Esophagus muscularis mucosa (tissue), 4 donors: ENCODE results near the gene PDE8A. TPM values are rescaled to one million over a fixed set of nuclear protein-coding genes. Genes with fewer than 3 reads are reported as not detected.

Source experiments
- DNase-seq: peaks from one replicate; pipeline ENCODE4 v3.0.0-alpha.2; 2017; ENCODE audit errors: extremely low spot score
- H3K27ac ChIP-seq, 4 donors: fragments of 200-600 bp; sonication (generic); replicated peaks in 1 of 4; 1 replicate in 3 of 4; 2 replicates in 1 of 4; pipeline ENCODE4 v1.5.1; 2016 to 2019; ENCODE audit warnings: mild to moderate bottlenecking in 1 of 4
- H3K27me3 ChIP-seq, 4 donors: fragments of 200-600 bp; sonication (generic); one replicate each; pipeline versions ENCODE4 v1.5.1 to v1.6.0; 2016 to 2019
- H3K36me3 ChIP-seq, 4 donors: fragments of 200-600 bp; sonication (generic); one replicate each; pipeline ENCODE4 v1.5.1; 2016 to 2019
- H3K4me1 ChIP-seq, 4 donors: fragments of 200-600 bp; sonication (generic); one replicate each; pipeline ENCODE4 v1.5.1; 2016 to 2019
- H3K4me3 ChIP-seq, 4 donors: fragments of 200-600 bp; sonication (generic); 1 replicate in 2 of 4; 2 replicates in 2 of 4; pipeline ENCODE4 v1.5.1; 2016 to 2019; ENCODE audit warnings: mild to moderate bottlenecking in 4 of 4, moderate library complexity in 1 of 4
- H3K9me3 ChIP-seq, 4 donors: fragments of 200-600 bp; sonication (generic); 1 replicate in 3 of 4; 2 replicates in 1 of 4; pipeline ENCODE4 v1.5.1; 2016 to 2019
- EP300 ChIP-seq: sonication (generic); formaldehyde crosslinking; IDR thresholded peaks from one replicate; pipeline ENCODE4 v1.6.1; 2017; ENCODE audit warnings: antibody characterized with exemption
- POLR2A ChIP-seq: fragments of 450-650 bp; IDR thresholded peaks from one replicate; pipeline ENCODE4 v1.6.1; 2017; ENCODE audit warnings: antibody characterized with exemption, moderate library complexity, mild to moderate bottlenecking, low read depth
- POLR2AphosphoS5 ChIP-seq, 2 donors: sonication (generic); formaldehyde crosslinking; IDR thresholded peaks; one replicate each; pipeline ENCODE4 v1.6.1; 2017; ENCODE audit warnings: antibody characterized with exemption in 2 of 2
- WGBS: methylation state at CpG from one replicate; pipeline ENCODE4 v1.1.5; 2018; 5-methylcytosine and 5-hydroxymethylcytosine counted together
- intact Hi-C: fragments of 100-400 bp; cut with DNase I; formaldehyde crosslinking; loops from one replicate; pipeline ENCODE4 v1.15.1; 2023
- total RNA-seq, 4 donors: library from RNA; depleted of rRNA; stranded (reverse); fragments of >200 nt; gene quantifications; one replicate each; pipeline versions ENCODE4 v1.1.0 to v1.2.1, GENCODE V29; 2016
- TF ChIP-seq, protein P1 (sequence below), 3 experiments: fragments of 200-600 bp in 2 of 3; fragments of 450-650 bp in 1 of 3; sonication (generic) in 2 of 3; IDR thresholded peaks; one replicate each; pipeline ENCODE4 v1.5.1; 2017 to 2019; ENCODE audit warnings: antibody characterized with exemption in 3 of 3, mild to moderate bottlenecking in 2 of 3, moderate library complexity in 1 of 3

PDE8A gene
- total RNA-seq, 4 donors from 2014 or later: 31.6 to 36.1 (median 32.5) TPM

DNA sequence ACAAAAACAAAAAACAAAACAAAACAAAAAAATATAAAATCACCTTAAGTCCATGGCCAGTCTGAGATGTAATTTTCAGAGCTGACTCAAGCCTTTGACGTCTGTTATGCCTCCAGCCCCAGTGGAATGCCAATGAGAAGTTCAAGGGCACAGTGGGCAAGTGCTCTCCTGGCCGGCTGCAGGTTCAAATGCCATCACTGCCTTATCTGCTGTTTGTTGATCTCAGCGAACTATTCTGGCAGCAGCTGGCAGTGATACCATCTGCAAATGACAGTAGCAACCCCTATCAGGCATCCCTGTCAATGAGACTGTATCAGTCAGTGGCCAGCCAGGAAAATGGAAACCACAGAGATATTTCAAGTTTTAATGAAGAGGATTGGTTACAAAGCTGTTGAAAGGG is 10.8 kb upstream of the PDE8A start:
- no peaks in the 10 kb centered on the region for H3K36me3 ChIP-seq
- no peaks in the 10 kb centered on the region for H3K9me3 ChIP-seq
- no peaks in the 10 kb centered on the region for H3K4me1 ChIP-seq
- WGBS: 77% methylated on average over 3 of the region's 3 CpGs
- H3K27ac ChIP-seq: no peak overlapping the region
- no peak overlapping the region for H3K4me3 ChIP-seq
- TF ChIP-seq POLR2AphosphoS5 (IDR thresholded peaks at IDR 0.05): no peak
- TF ChIP-seq, protein P1, sequence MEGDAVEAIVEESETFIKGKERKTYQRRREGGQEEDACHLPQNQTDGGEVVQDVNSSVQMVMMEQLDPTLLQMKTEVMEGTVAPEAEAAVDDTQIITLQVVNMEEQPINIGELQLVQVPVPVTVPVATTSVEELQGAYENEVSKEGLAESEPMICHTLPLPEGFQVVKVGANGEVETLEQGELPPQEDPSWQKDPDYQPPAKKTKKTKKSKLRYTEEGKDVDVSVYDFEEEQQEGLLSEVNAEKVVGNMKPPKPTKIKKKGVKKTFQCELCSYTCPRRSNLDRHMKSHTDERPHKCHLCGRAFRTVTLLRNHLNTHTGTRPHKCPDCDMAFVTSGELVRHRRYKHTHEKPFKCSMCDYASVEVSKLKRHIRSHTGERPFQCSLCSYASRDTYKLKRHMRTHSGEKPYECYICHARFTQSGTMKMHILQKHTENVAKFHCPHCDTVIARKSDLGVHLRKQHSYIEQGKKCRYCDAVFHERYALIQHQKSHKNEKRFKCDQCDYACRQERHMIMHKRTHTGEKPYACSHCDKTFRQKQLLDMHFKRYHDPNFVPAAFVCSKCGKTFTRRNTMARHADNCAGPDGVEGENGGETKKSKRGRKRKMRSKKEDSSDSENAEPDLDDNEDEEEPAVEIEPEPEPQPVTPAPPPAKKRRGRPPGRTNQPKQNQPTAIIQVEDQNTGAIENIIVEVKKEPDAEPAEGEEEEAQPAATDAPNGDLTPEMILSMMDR (IDR thresholded peaks at IDR 0.05): no peak
- no peak for TF ChIP-seq EP300
- no peak for TF ChIP-seq POLR2A
- intact Hi-C loops: no loop called here
- DNase-seq: no peak
- no peaks in the 10 kb centered on the region for H3K27me3 ChIP-seq

DNA sequence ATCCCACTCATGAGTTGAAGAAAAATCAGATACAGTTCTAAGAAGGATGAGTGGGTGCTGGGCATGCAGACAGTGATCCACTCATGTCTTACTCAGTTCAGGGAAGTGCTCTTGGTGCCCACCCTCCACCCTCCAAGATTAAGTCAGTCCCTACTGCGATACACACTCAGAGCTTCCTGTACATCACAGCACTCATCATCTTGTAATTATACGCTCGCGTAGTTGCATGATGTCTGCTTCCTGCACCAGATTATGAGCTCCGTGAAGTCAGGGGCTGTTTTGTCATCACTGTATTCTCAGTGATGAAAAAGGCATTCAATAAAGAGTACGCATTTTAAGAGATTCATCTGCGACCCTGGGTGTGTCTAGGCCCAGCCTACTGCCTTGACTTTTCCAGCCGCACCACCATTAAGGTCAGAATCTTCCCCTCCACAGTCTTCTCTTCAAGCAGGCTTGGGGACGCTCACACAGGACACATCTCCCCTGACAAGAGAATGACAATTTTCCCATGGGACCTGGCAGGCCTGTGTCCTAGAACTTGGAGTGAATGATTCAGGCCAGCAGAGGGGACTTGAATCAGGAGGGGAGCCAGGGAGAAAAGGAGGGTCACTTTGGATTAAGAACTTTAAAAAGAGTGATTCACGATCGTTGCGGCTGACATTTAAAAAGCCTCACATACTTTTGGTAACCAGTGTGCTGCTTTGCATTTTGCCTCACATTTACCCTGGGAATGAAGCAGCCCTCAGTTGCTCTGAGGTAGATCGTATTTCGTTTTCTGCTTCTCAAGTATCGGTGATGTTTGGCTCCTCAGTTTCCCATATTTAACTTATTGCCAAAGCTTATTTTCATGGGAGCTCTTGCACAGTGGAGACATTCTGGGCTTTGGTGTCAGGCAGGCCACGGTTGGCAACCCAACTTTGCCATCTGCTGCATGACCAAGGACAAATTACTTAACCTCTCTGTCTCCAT is 7.9 kb upstream of the PDE8A start:
- H3K4me1 ChIP-seq: no peaks in the 10 kb centered on the region
- H3K9me3 ChIP-seq: no peaks in the 10 kb centered on the region
- H3K27me3 ChIP-seq: no peaks in the 10 kb centered on the region
- no peak for TF ChIP-seq POLR2A
- TF ChIP-seq, protein P1 (IDR thresholded peaks at IDR 0.05): no peak
- TF ChIP-seq POLR2AphosphoS5 (IDR thresholded peaks at IDR 0.05): no peak
- no peak for TF ChIP-seq EP300
- H3K27ac ChIP-seq: no peak overlapping the region
- 87% methylated on average over 16 of the region's 16 CpGs for WGBS
- no peaks in the 10 kb centered on the region for H3K36me3 ChIP-seq
- H3K4me3 ChIP-seq: no peak overlapping the region
- intact Hi-C loops: no loop called here
- DNase-seq: no peak

DNA sequence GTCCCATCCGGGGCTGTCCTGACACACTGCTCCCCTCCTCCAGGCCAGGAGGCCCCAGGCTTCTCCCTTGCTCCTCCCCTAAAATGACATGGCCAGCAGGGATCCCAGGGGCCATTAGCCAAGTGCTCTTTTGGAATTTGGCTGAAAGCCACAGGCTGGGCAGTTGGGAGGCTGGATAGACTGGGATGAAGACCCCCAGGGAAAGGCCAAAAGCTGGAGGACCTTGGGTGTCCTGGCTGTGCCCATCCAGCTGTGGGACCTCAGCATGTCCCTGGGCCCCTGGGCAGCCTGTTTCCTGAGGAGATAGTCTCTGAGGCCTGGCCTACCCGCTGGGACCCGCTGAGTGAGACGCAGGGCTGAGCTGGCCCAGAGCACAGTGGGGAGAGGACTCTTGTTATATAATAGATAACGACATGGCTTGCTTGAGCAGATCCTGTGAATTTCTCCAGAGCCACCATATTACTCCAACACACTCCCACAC is 5.7 kb upstream of the PDE8A start:
- TF ChIP-seq, protein P1 (IDR thresholded peaks at IDR 0.05): no peak
- TF ChIP-seq POLR2AphosphoS5 (IDR thresholded peaks at IDR 0.05): no peak
- TF ChIP-seq POLR2A: no peak
- TF ChIP-seq EP300: no peak
- no peak for DNase-seq
- peaks cover 8 to 10% (median 9%) of the 10 kb centered on the region in 4 donors for H3K4me1 ChIP-seq
- no peak overlapping the region for H3K27ac ChIP-seq
- intact Hi-C loops: no loop called here
- H3K4me3 ChIP-seq: no peak overlapping the region
- H3K27me3 ChIP-seq: no peaks in the 10 kb centered on the region
- WGBS: 90% methylated on average over 5 of the region's 5 CpGs
- H3K36me3 ChIP-seq: no peaks in the 10 kb centered on the region
- no peaks in the 10 kb centered on the region for H3K9me3 ChIP-seq

DNA sequence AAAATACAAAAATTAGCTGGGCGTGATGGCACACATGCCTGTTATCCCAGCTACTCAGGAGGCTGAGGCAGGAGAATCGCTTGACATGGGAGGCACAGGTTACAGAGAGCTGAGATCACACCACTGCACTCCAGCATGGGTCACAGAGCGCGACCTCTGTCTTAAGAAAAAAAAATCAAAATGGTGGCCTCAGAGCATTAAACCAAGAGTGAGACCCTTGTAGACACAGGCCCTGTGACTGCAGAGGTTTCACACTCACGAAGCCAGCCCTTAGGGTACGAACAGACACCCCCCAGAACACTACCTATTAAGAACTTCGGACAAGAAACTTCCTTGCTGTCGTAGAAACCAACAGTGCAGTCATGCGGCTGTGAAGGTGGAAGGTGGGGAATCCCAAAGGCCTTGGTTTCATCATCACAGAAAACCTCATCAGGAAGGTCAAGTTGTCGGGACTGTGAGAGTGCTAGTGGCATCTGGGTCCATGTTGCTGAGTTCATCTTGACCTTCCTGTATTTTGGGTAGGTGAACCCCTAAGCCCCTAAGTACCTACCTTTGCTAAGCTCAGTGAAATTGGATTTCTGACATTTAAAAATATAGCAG is 4.8 kb upstream of the PDE8A start:
- no peak for DNase-seq
- Histone ChIP-seq H3K27ac (no peak overlapping the region), H3K27me3 (no peaks in the 10 kb centered on the region), H3K4me3 (no peak overlapping the region), H3K4me1 (peaks cover 8 to 10% (median 9%) of the 10 kb centered on the region in 4 donors), H3K9me3 (no peaks in the 10 kb centered on the region), H3K36me3 (no peaks in the 10 kb centered on the region)
- intact Hi-C loops: no loop called here
- TF ChIP-seq, protein P1 (IDR thresholded peaks at IDR 0.05): no peak
- TF ChIP-seq POLR2AphosphoS5 (IDR thresholded peaks at IDR 0.05) (no peak), EP300 (no peak), POLR2A (no peak)
- WGBS: 94% methylated on average over 10 of the region's 10 CpGs
